ENCODE results near the gene POLK. TPM values are rescaled to one million over a fixed set of nuclear protein-coding genes. Genes with fewer than 3 reads are reported as not detected.
"Not testable (repeated sequence)": the region's sequence is repeated elsewhere in the genome, so short reads cannot be mapped to it uniquely, and the experiment has no call there.

Gene POLK
- total RNA-seq, 2 donors from 2014 or later = 11.3 to 14.8 TPM

DNA sequence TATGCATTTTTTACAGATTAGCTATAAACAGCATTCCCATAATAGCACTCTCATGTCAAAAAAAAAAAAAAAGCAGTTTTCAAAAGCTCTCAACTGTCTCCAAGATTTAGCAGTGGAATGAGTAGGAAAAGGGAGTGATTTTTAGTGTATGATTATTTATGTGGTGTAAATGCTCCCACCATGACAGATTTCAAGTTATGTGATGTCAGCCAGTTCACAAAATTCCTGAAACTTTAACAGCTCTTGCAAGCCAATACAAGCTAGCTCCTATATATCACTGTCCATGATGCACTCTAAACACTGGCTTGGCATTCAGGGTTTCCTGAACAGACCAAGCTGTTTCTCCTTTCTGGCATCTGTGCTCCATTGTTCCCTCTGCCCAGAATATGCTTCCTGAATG lies 91.7 kb downstream of the POLK start:
- Mint-ChIP-seq H3K4me1 (peaks cover 25% of the 10 kb centered on the region), H3K9me3 (no peaks in the 10 kb centered on the region), H3K27ac (no peak overlapping the region), H3K27me3 (ENCODE audit: insufficient read depth) (peaks cover 1% of the 10 kb centered on the region), H3K36me3 (ENCODE audit: low read depth) (peaks cover 7% of the 10 kb centered on the region), H3K4me3 (no peak overlapping the region)
- DNase-seq = no peak
- Histone ChIP-seq H3K9ac (ENCODE audit: extremely low read depth, low read length, poor library complexity, severe bottlenecking) (no peak overlapping the region), H3K36me3 (ENCODE audit: control insufficient read depth, insufficient read depth, low read length) (peaks cover 3% of the 10 kb centered on the region), H3K4me3 (ENCODE audit: low read length) (no peak overlapping the region), H3K9me3 (ENCODE audit: control insufficient read depth, low read length) (no peaks in the 10 kb centered on the region), H3K4me1 (ENCODE audit: control insufficient read depth, insufficient read depth, low read length) (no peaks in the 10 kb centered on the region), H3K27me3 (ENCODE audit: control insufficient read depth, insufficient read depth, low read length, poor library complexity, severe bottlenecking) (no peaks in the 10 kb centered on the region), H3K27ac (ENCODE audit: low read depth, low read length) (no peak overlapping the region)
- no peak for TF ChIP-seq CTCF (conservative IDR thresholded peaks at IDR 0.05)

DNA sequence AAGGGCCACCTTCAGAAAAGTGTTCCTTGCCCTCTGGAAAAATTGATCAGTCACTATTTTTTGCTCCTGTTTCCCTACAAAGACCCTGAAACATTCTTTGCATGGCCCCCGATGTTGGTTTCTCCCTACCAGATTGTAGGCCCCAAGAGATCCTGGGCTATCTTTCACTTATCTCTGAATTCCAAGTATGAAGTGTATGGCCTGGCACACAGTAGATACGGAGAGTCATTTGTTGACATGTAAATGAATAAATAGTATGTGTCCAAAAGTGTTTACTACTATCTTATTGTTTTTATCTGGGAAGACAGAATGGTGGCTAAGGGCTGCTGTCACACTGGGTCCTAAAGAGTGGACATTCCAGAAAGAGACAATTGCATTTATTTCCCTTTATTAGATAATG lies 92.1 kb downstream of the POLK start:
- no peak for TF ChIP-seq CTCF (conservative IDR thresholded peaks at IDR 0.05)
- DNase-seq = no peak
- Histone ChIP-seq H3K27me3 (ENCODE audit: control insufficient read depth, insufficient read depth, low read length, poor library complexity, severe bottlenecking) (no peaks in the 10 kb centered on the region), H3K27ac (ENCODE audit: low read depth, low read length) (no peak overlapping the region), H3K36me3 (ENCODE audit: control insufficient read depth, insufficient read depth, low read length) (peaks cover 3% of the 10 kb centered on the region), H3K4me1 (ENCODE audit: control insufficient read depth, insufficient read depth, low read length) (no peaks in the 10 kb centered on the region), H3K9me3 (ENCODE audit: control insufficient read depth, low read length) (no peaks in the 10 kb centered on the region), H3K9ac (ENCODE audit: extremely low read depth, low read length, poor library complexity, severe bottlenecking) (no peak overlapping the region), H3K4me3 (ENCODE audit: low read length) (no peak overlapping the region)
- Mint-ChIP-seq H3K9me3 (no peaks in the 10 kb centered on the region), H3K27ac (no peak overlapping the region), H3K4me1 (peaks cover 29% of the 10 kb centered on the region), H3K27me3 (ENCODE audit: insufficient read depth) (peaks cover 1% of the 10 kb centered on the region), H3K36me3 (ENCODE audit: low read depth) (peaks cover 7% of the 10 kb centered on the region), H3K4me3 (no peak overlapping the region)
- 93 to 100% methylated on average over 1 to 2 of the region's 2 CpGs for WGBS, 2 experiments (ENCODE audit: insufficient coverage in 1 of 2, insufficient read length in 1 of 2)

DNA sequence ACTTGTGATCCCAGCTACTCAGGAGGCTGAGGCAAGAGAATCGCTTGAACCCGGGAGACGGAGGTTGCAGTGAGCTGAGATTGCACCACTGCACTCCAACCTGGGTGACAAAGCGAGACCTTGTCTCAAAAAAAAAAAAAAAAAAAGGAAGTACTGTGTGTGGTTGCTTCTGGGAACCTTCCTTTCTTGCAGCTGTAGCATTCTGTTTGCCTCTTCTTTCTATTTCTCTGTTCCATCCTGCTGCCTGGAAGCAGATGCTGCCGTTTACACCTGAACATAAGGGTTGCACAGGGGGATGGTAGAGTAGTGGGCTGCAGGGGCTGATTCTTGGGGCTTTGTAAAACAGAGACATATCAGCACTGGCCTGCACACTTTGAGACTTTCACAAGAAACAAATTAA lies 95.7 kb downstream of the POLK start:
- H3K36me3 Mint-ChIP-seq (ENCODE audit: low read depth); H3K9ac ChIP-seq (ENCODE audit: extremely low read depth, low read length, poor library complexity, severe bottlenecking); H3K36me3 ChIP-seq (ENCODE audit: control insufficient read depth, insufficient read depth, low read length); H3K4me1 ChIP-seq (ENCODE audit: control insufficient read depth, insufficient read depth, low read length); H3K4me3 Mint-ChIP-seq; H3K9me3 ChIP-seq (ENCODE audit: control insufficient read depth, low read length); H3K4me3 ChIP-seq (ENCODE audit: low read length); H3K27me3 Mint-ChIP-seq (ENCODE audit: insufficient read depth); H3K27me3 ChIP-seq (ENCODE audit: control insufficient read depth, insufficient read depth, low read length, poor library complexity, severe bottlenecking); DNase-seq; H3K9me3 Mint-ChIP-seq; H3K27ac Mint-ChIP-seq; H3K27ac ChIP-seq (ENCODE audit: low read depth, low read length): not testable (repeated sequence)
- H3K4me1 Mint-ChIP-seq = peaks cover 40% of the 10 kb centered on the region
- 97 to 100% methylated on average over 3 to 5 of the region's 5 CpGs for WGBS, 2 experiments (ENCODE audit: insufficient coverage in 1 of 2, insufficient read length in 1 of 2)

- H3K9me3 Mint-ChIP-seq = no peaks in the 10 kb centered on the region
- TF ChIP-seq CTCF (conservative IDR thresholded peaks at IDR 0.05) = no peak
- no peak overlapping the region for H3K27ac Mint-ChIP-seq
- Histone ChIP-seq H3K9ac (ENCODE audit: extremely low read depth, low read length, poor library complexity, severe bottlenecking) (no peak overlapping the region), H3K27me3 (ENCODE audit: control insufficient read depth, insufficient read depth, low read length, poor library complexity, severe bottlenecking) (no peaks in the 10 kb centered on the region), H3K36me3 (ENCODE audit: control insufficient read depth, insufficient read depth, low read length) (no peaks in the 10 kb centered on the region), H3K4me1 (ENCODE audit: control insufficient read depth, insufficient read depth, low read length) (peaks cover 8% of the 10 kb centered on the region), H3K9me3 (ENCODE audit: control insufficient read depth, low read length) (no peaks in the 10 kb centered on the region), H3K4me3 (ENCODE audit: low read length) (no peak overlapping the region), H3K27ac (ENCODE audit: low read depth, low read length) (no peak overlapping the region)
- H3K27me3 Mint-ChIP-seq (ENCODE audit: insufficient read depth) = peaks cover 12% of the 10 kb centered on the region
- H3K4me1 Mint-ChIP-seq = peaks cover 32% of the 10 kb centered on the region
- H3K36me3 Mint-ChIP-seq (ENCODE audit: low read depth) = no peaks in the 10 kb centered on the region
- DNase-seq = no peak
- H3K4me3 Mint-ChIP-seq = no peak overlapping the region
- WGBS, 2 experiments (ENCODE audit: insufficient coverage in 1 of 2, insufficient read length in 1 of 2) = 100% methylated on average over 1 of the region's 1 CpG
These were observed 97.2 kb downstream of the POLK start for GRCh38 chr5:75608870-75609269.
